CD14-positive monocyte (primary cell): Measurements from ENCODE around the gene NUDT2. TPM values are rescaled to one million over a fixed set of nuclear protein-coding genes. Genes with fewer than 3 reads are reported as not detected.

Experiments used
- DNase-seq, 3 donors: peaks; one replicate each; pipeline ENCODE4 v3.0.0-alpha.2; 2011 to 2022
- H2AFZ ChIP-seq: 2 replicates; pipeline ENCODE4 v1.6.0; 2012; ENCODE audit warnings: mild to moderate bottlenecking, low read depth, low read length, inconsistent platforms; ENCODE audit not compliant: insufficient read depth, poor library complexity, severe bottlenecking
- H3K27ac ChIP-seq, 2 donors: 1 replicate in 1 of 2; 2 replicates in 1 of 2; pipeline ENCODE4 v1.5.1; 2012 to 2013; ENCODE audit warnings: low read length in 2 of 2, control low read depth in 1 of 2, inconsistent platforms in 1 of 2, low read depth in 1 of 2, mild to moderate bottlenecking in 1 of 2
- H3K27me3 ChIP-seq, 2 donors: one replicate each; pipeline versions ENCODE4 v1.6.0 to v1.6.1; 2011 to 2013; ENCODE audit warnings: low read length in 2 of 2; ENCODE audit not compliant: control insufficient read depth in 2 of 2, insufficient read depth in 2 of 2
- H3K36me3 ChIP-seq, 2 donors: replicated peaks in 1 of 2; 1 replicate in 1 of 2; 2 replicates in 1 of 2; pipeline versions ENCODE4 v1.5.1 to v1.6.1; 2012 to 2013; ENCODE audit warnings: low read length in 2 of 2, control low read depth in 1 of 2, inconsistent platforms in 1 of 2, mild to moderate bottlenecking in 1 of 2; ENCODE audit not compliant: insufficient read depth in 2 of 2, control insufficient read depth in 1 of 2
- H3K4me1 ChIP-seq, 2 donors: 1 replicate in 1 of 2; 2 replicates in 1 of 2; pipeline versions ENCODE4 v1.5.1 to v1.6.1; 2012 to 2013; ENCODE audit warnings: low read length in 2 of 2, control low read depth in 1 of 2, inconsistent platforms in 1 of 2, mild to moderate bottlenecking in 1 of 2, moderate library complexity in 1 of 2; ENCODE audit not compliant: insufficient read depth in 2 of 2, control insufficient read depth in 1 of 2
- H3K4me2 ChIP-seq: replicated peaks from 2 replicates; pipeline ENCODE3; 2012; ENCODE audit warnings: low read length, moderate library complexity, mild to moderate bottlenecking; ENCODE audit not compliant: poor library complexity, severe bottlenecking; ENCODE audit errors: extremely low read depth
- H3K4me3 ChIP-seq, 3 experiments: fragments of 200-600 bp in 1 of 3; sonication (generic) in 1 of 3; replicated peaks in 1 of 3; 1 replicate in 2 of 3; 2 replicates in 1 of 3; pipeline ENCODE4 v1.5.1; 2011 to 2013; ENCODE audit warnings: low read length in 3 of 3, mild to moderate bottlenecking in 3 of 3, control low read depth in 2 of 3, low read depth in 2 of 3, inconsistent platforms in 1 of 3, moderate library complexity in 1 of 3
- H3K79me2 ChIP-seq: 2 replicates; pipeline ENCODE4 v1.6.0; 2012; ENCODE audit warnings: mild to moderate bottlenecking, control low read depth, inconsistent platforms, low read length, moderate library complexity; ENCODE audit not compliant: insufficient read depth
- H3K9ac ChIP-seq: 2 replicates; pipeline ENCODE4 v1.6.0; 2017; ENCODE audit warnings: low read length, mild to moderate bottlenecking; ENCODE audit not compliant: insufficient read depth, poor library complexity, severe bottlenecking
- H3K9me3 ChIP-seq, 2 donors: replicated peaks in 1 of 2; 1 replicate in 1 of 2; 2 replicates in 1 of 2; pipeline versions ENCODE4 v1.5.1 to v1.6.1; 2012 to 2013; ENCODE audit warnings: low read length in 2 of 2, control low read depth in 1 of 2; ENCODE audit not compliant: control insufficient read depth in 1 of 2, insufficient read depth in 1 of 2
- H4K20me1 ChIP-seq: 2 replicates; pipeline ENCODE4 v1.6.0; 2012; ENCODE audit warnings: mild to moderate bottlenecking, low read length, control low read depth, moderate library complexity; ENCODE audit not compliant: insufficient read depth
- H3K27ac Mint-ChIP-seq, 7 donors: one replicate each; pipeline ENCODE4 v1.8.0; 2020; ENCODE audit warnings: mild to moderate bottlenecking in 7 of 7, mixed read lengths in 7 of 7, moderate library complexity in 6 of 7, inconsistent platforms in 2 of 7
- H3K27me3 Mint-ChIP-seq, 3 donors: one replicate each; pipeline ENCODE4 v1.8.0; 2021 to 2022; ENCODE audit warnings: low read depth in 3 of 3, mild to moderate bottlenecking in 3 of 3, mixed read lengths in 3 of 3, moderate library complexity in 3 of 3, inconsistent platforms in 1 of 3
- H3K36me3 Mint-ChIP-seq, 2 donors: one replicate each; pipeline ENCODE4 v1.8.0; 2020; ENCODE audit warnings: mixed read lengths in 2 of 2, inconsistent platforms in 1 of 2, mild to moderate bottlenecking in 1 of 2
- H3K4me1 Mint-ChIP-seq: one replicate; pipeline ENCODE4 v1.8.0; 2020; ENCODE audit warnings: mild to moderate bottlenecking, mixed read lengths
- H3K4me3 Mint-ChIP-seq, 2 donors: one replicate each; pipeline ENCODE4 v1.8.0; 2020; ENCODE audit warnings: mild to moderate bottlenecking in 2 of 2, mixed read lengths in 2 of 2, moderate library complexity in 1 of 2
- H3K9me3 Mint-ChIP-seq, 7 donors: one replicate each; pipeline ENCODE4 v1.8.0; 2020 to 2022; ENCODE audit warnings: mixed read lengths in 7 of 7, mild to moderate bottlenecking in 6 of 7, moderate library complexity in 6 of 7, inconsistent platforms in 2 of 7
- WGBS: methylation state at CpG from one replicate; pipeline ENCODE4 v1.1.5; 2013; ENCODE audit warnings: missing lambda C conversion rate; ENCODE audit not compliant: insufficient coverage; 5-methylcytosine and 5-hydroxymethylcytosine counted together
- intact Hi-C, 2 donors: fragments of 100-400 bp; cut with micrococcal nuclease; formaldehyde crosslinking; loops; one replicate each; pipeline versions ENCODE4 v1.15.0 to v1.15.1; 2023
- polyA plus RNA-seq, 3 donors: library from polyadenylated mRNA; depleted of rRNA in 1 of 3; unstranded in 2 of 3; stranded (reverse) in 1 of 3; fragments of 300-500 nt in 2 of 3; fragments of >200 nt in 1 of 3; fragmentation: Illumina TruSeq in 2 of 3; gene quantifications; 1 replicate in 2 of 3; 2 replicates in 1 of 3; pipeline ENCODE4 v1.2.3, GENCODE V29; 2012 to 2021
- small RNA-seq: library from RNA; depleted of rRNA; stranded (forward); fragments of <200 nt; gene quantifications from one replicate; pipeline ENCODE3, GENCODE V24; 2012; ENCODE audit warnings: low read depth; ENCODE audit not compliant: insufficient read length
- TF ChIP-seq, protein P1 (sequence below): fragments of 200-600 bp; IDR thresholded peaks from one replicate; pipeline ENCODE4 v1.8.0; 2022; ENCODE audit warnings: antibody characterized with exemption, mild to moderate bottlenecking

NUDT2 gene
- polyA plus RNA-seq, 3 donors, result 24.4 to 56.9 (median 38.0) TPM

DNA sequence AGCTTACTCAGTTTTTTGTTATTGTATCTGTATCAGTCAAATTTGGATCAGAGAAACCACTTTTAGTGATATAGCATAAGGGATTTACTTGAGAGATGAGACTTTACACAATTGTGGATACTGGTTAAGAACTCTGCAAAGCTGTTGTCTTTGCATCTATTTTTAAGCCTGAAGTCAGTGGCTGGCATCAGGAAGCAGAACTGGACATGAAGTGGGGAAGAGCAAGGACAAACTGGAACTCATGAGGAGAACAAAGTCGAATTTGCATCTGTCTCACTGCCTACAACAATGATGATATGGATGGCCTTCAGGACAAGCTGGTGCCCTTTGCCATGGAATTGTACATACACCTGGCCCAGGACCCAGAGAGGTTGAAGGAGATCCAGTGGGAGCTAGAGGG, 63.1 kb downstream of the NUDT2 start:
- Histone ChIP-seq H3K9me3 (no peaks in the 10 kb centered on the region), H2AFZ (no peak overlapping the region), H3K79me2 (no peaks in the 10 kb centered on the region), H3K27ac (no peak overlapping the region), H3K9ac (no peak overlapping the region), H3K27me3 (peaks cover 0 to 22% of the 10 kb centered on the region in 2 donors), H3K4me1 (no peaks in the 10 kb centered on the region), H4K20me1 (no peaks in the 10 kb centered on the region), H3K36me3 (no peaks in the 10 kb centered on the region), H3K4me2 (no peak overlapping the region), H3K4me3 (no peak overlapping the region)
- no peaks in the 10 kb centered on the region for H3K36me3 Mint-ChIP-seq
- DNase-seq, result no peak
- H3K9me3 Mint-ChIP-seq, result peaks cover 0 to 3% (median 0%) of the 10 kb centered on the region in 7 donors
- intact Hi-C loops, result no loop called here
- no peak overlapping the region for H3K4me3 Mint-ChIP-seq
- no peak overlapping the region for H3K27ac Mint-ChIP-seq
- H3K27me3 Mint-ChIP-seq, result peaks cover 21 to 33% (median 22%) of the 10 kb centered on the region in 3 donors
- TF ChIP-seq, protein P1, sequence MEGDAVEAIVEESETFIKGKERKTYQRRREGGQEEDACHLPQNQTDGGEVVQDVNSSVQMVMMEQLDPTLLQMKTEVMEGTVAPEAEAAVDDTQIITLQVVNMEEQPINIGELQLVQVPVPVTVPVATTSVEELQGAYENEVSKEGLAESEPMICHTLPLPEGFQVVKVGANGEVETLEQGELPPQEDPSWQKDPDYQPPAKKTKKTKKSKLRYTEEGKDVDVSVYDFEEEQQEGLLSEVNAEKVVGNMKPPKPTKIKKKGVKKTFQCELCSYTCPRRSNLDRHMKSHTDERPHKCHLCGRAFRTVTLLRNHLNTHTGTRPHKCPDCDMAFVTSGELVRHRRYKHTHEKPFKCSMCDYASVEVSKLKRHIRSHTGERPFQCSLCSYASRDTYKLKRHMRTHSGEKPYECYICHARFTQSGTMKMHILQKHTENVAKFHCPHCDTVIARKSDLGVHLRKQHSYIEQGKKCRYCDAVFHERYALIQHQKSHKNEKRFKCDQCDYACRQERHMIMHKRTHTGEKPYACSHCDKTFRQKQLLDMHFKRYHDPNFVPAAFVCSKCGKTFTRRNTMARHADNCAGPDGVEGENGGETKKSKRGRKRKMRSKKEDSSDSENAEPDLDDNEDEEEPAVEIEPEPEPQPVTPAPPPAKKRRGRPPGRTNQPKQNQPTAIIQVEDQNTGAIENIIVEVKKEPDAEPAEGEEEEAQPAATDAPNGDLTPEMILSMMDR, result no peak
- H3K4me1 Mint-ChIP-seq, result no peaks in the 10 kb centered on the region
- WGBS, result 100% methylated on average over 1 of the region's 1 CpG

Small RNA genes lying within 50 kb of the gene (small RNA-seq; reads per million reads assigned to genes)
- gene RF00019 (not detected), gene RNU2-50P (1.2 reads per million)

Other genes with a start within 250 kb of the NUDT2 start
- 10 to 100 TPM; 14.6 to 35.5 (median 22.4) TPM for gene DCAF12, start 202.9 kb upstream of the NUDT2 start, polyA plus RNA-seq
- 10 to 100 TPM; 32.5 to 44.5 (median 39.2) TPM for gene UBAP1, start 150.5 kb upstream of the NUDT2 start, polyA plus RNA-seq
- gene KIF24, start 301 bp upstream of the NUDT2 start, polyA plus RNA-seq, result under 1 TPM in 2 of 3 donors, not detected in 1; 0.13 to 0.31 TPM
- under 1 TPM in 2 of 3 donors, not detected in 1; 0.01 to 0.05 TPM for gene MYORG, start 47.3 kb downstream of the NUDT2 start, polyA plus RNA-seq
- 10 to 100 TPM in 1 of 3 donors, 1 to 10 TPM in 1, under 1 TPM in 1; 0.61 to 15.3 (median 1.2) TPM for gene FAM219A, start 129.0 kb downstream of the NUDT2 start, polyA plus RNA-seq
- gene DNAI1, start 129.2 kb downstream of the NUDT2 start, polyA plus RNA-seq, result not detected
- gene ENHO, start 193.4 kb downstream of the NUDT2 start, polyA plus RNA-seq, result 1 to 10 TPM; 2.3 to 3.2 (median 2.7) TPM